CD4-positive, alpha-beta T cell (primary cell): ENCODE measurements around the gene LRCH3. TPM values are rescaled to one million over a fixed set of nuclear protein-coding genes. Genes with fewer than 3 reads are reported as not detected.

ENCODE experiments used
- ATAC-seq: fragments of 200-7000 bp; cut with Tn5 transposase; one replicate; pipeline ENCODE4 v1.10.0; 2022; ENCODE audit warnings: mild to moderate bottlenecking; ENCODE audit not compliant: poor library complexity
- CTCF ChIA-PET: fragments of 350-600 bp; sonication (Branson Sonifier 250); formaldehyde crosslinking; loops from one replicate; lab custom pipeline; 2021; ENCODE audit warnings: antibody characterized with exemption, inconsistent platforms; lab: Charles Lee
- POLR2A ChIA-PET: fragments of 350-600 bp; sonication (Branson Sonifier 250); formaldehyde crosslinking; loops from one replicate; lab custom pipeline; 2021; ENCODE audit warnings: antibody characterized with exemption, inconsistent platforms; lab: Charles Lee
- DNase-seq, 14 experiments: peaks; one replicate each; pipeline ENCODE4 v3.0.0-alpha.2; 2013 to 2020; ENCODE audit warnings: mixed read lengths in 2 of 14
- H3K27ac ChIP-seq, 2 donors: one replicate each; pipeline versions ENCODE4 v1.5.1 to v1.7.0; 2013; ENCODE audit warnings: low read length in 2 of 2, low read depth in 1 of 2, mild to moderate bottlenecking in 1 of 2
- H3K27me3 ChIP-seq, 2 experiments: 1 replicate in 1 of 2; 2 replicates in 1 of 2; pipeline versions ENCODE4 v1.6.1 to v1.7.0; 2013; ENCODE audit warnings: low read length in 2 of 2, control low read depth in 1 of 2, mild to moderate bottlenecking in 1 of 2, moderate library complexity in 1 of 2; ENCODE audit not compliant: insufficient read depth in 2 of 2, control insufficient read depth in 1 of 2
- H3K36me3 ChIP-seq: one replicate; pipeline ENCODE4 v1.6.1; 2013; ENCODE audit warnings: low read length, control low read depth; ENCODE audit not compliant: insufficient read depth
- H3K4me1 ChIP-seq: one replicate; pipeline ENCODE4 v1.6.1; 2013; ENCODE audit warnings: low read length, control low read depth; ENCODE audit not compliant: insufficient read depth
- H3K4me3 ChIP-seq: one replicate; pipeline ENCODE4 v1.5.1; 2013; ENCODE audit warnings: mild to moderate bottlenecking, low read length, moderate library complexity
- H3K9me3 ChIP-seq, 2 experiments: 1 replicate in 1 of 2; 2 replicates in 1 of 2; pipeline versions ENCODE4 v1.6.1 to v1.7.0; 2013; ENCODE audit warnings: low read length in 2 of 2, mild to moderate bottlenecking in 2 of 2, control low read depth in 1 of 2, moderate library complexity in 1 of 2; ENCODE audit not compliant: control insufficient read depth in 1 of 2, insufficient read depth in 1 of 2
- H3K27ac Mint-ChIP-seq: one replicate; pipeline ENCODE4 v1.8.0; 2020; ENCODE audit warnings: mixed read lengths
- H3K27me3 Mint-ChIP-seq: one replicate; pipeline ENCODE4 v1.8.0; 2021; ENCODE audit warnings: mixed read lengths
- H3K36me3 Mint-ChIP-seq: one replicate; pipeline ENCODE4 v1.8.0; 2021; ENCODE audit warnings: low read depth, mixed read lengths
- H3K4me1 Mint-ChIP-seq: one replicate; pipeline ENCODE4 v1.8.0; 2021; ENCODE audit warnings: low read depth, mixed read lengths
- H3K4me3 Mint-ChIP-seq: one replicate; pipeline ENCODE4 v1.8.0; 2020; ENCODE audit warnings: mild to moderate bottlenecking, mixed read lengths
- H3K9me3 Mint-ChIP-seq: one replicate; pipeline ENCODE4 v1.8.0; 2020; ENCODE audit warnings: mixed read lengths
- intact Hi-C, 2 experiments: fragments of 100-400 bp; cut with DNase I in 1 of 2; cut with micrococcal nuclease in 1 of 2; formaldehyde crosslinking; loops; one replicate each; pipeline versions ENCODE4 v1.15.1 to v1.9.0; 2023 to 2025; cut with DNase I, micrococcal nuclease
- total RNA-seq, 174 experiments: library from RNA in 2 of 174; stranded (reverse) in 2 of 174; gene quantifications; one replicate each; pipeline ENCODE4 v1.2.3 and lab custom pipeline; 2021 to 2026
- TF ChIP-seq, protein P1 (sequence below): fragments of 200-600 bp; IDR thresholded peaks from one replicate; pipeline ENCODE4 v1.8.0; 2022; ENCODE audit warnings: antibody characterized with exemption, mild to moderate bottlenecking

The LRCH3 gene
- total RNA-seq, 2 experiments from 2014 or later = 31.5 to 37.6 TPM

DNA sequence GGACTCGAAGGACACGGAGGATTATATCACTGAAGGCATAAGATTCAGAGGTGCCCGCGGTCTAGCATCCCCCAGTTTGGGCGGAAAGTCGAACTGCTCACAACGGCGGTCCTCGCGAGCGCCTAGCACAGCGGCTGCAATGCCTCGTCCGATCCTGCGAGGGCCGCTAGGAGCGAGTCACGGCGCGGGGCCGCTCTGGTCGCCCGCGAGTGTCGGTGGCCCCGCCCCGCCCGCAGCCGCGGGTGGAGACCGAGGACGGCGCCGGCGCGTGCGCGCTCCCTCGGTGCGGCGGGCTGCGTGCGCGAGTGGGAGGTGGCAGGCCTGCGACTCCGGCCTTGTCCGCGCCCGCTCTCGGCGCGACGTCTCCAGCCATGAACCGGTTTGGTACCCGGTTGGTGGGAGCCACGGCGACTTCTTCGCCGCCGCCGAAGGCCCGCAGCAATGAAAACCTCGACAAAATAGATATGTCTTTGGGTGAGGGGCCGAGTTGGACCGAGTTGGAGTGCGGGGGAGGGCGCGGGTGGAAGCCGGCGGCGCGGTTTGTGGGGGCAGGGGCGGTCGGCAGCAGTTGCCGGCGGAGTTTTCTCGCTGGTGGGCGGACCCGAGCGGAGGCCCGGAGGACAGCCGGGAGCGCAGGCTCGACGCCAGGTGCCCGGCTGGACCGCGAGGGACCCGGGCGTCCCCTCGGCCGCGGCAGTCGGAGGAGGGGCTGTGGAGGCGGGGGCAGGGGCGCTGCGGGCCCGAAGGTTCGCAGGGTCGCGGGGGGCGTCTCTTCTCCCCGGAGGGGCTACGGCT lies 41.3 kb upstream of the LRCH3 start, which contains the start of gene FYTTD1:
TSS of gene FYTTD1 (plus strand) at position 283 of the 795 bp plus-strand sequence. CDS start at position 372, 89 bp downstream.
- intact Hi-C loops = loop anchor here (1.0 to 5.0 kb wide), 7 partner anchors 12 to 192 kb away; partner anchors contain the start of genes BDH1 (in 1 of the 2), LRCH3 (in 1 of the 2) and RUBCN (in 1 of the 2)
- Mint-ChIP-seq H3K4me1 (peaks cover 51% of the 10 kb centered on the region), H3K27ac (peak within 1 kb of the TSS; percentile 96)

DNA sequence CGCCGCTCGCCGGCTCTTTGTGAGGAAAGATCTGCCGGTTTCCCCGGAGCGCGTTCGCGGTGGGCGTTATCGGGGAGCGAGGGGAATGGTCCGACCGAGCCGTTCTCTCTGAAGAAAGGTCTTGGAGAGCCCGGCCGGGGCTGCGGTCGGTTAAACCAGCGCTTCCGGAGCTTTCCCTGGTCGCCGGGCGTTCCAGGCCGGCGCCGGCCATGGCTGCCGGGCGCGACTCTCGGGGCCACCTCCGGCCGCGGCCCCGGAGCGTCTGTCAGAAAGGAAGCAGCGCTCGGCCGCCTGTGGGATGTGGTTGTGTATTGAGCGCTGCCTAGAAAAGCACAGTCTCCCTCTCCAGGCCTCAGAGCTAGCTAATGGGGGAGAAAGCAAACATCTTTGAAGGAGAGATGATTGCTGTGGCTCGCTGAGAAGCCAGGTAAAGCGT lies 40.6 kb upstream of the LRCH3 start:
- intact Hi-C loops = loop anchor here (1.0 to 5.0 kb wide), 5 partner anchors 14 to 193 kb away; partner anchors contain the start of genes BDH1 (in 1 of the 2), LRCH3 (in 1 of the 2) and RUBCN (in 1 of the 2)
- peaks cover 20% of the 10 kb centered on the region for H3K4me1 ChIP-seq
- Mint-ChIP-seq H3K27me3 (no peaks in the 10 kb centered on the region), H3K9me3 (no peaks in the 10 kb centered on the region), H3K4me1 (peaks cover 56% of the 10 kb centered on the region), H3K27ac (peak overlapping the region; percentile 96), H3K36me3 (peaks cover 18% of the 10 kb centered on the region), H3K4me3 (peak overlapping the region; percentile 94)
- DNase-seq (peak; percentile 34 to 85 (median 52)), ATAC-seq (peak; percentile 33)
- H3K27me3 ChIP-seq = no peaks in the 10 kb centered on the region
- H3K4me3 ChIP-seq = peak overlapping the region; percentile 85
- H3K36me3 ChIP-seq = no peaks in the 10 kb centered on the region
- peak overlapping the region; percentile 82 for H3K27ac ChIP-seq
- ChIA-PET CTCF (interaction anchor here (1.3 kb wide), 1 partner anchor 37 kb away, joined by 3 read pairs; no protein-coding TSS in a partner anchor), POLR2A (interaction anchor here (0.9 to 2.4 kb wide), 4 partner anchors 11 to 40 kb away, joined by 3 to 28 read pairs (median 12); partner anchors contain the start of genes LRCH3 and RUBCN)
- no peaks in the 10 kb centered on the region for H3K9me3 ChIP-seq
- TF ChIP-seq, protein P1, sequence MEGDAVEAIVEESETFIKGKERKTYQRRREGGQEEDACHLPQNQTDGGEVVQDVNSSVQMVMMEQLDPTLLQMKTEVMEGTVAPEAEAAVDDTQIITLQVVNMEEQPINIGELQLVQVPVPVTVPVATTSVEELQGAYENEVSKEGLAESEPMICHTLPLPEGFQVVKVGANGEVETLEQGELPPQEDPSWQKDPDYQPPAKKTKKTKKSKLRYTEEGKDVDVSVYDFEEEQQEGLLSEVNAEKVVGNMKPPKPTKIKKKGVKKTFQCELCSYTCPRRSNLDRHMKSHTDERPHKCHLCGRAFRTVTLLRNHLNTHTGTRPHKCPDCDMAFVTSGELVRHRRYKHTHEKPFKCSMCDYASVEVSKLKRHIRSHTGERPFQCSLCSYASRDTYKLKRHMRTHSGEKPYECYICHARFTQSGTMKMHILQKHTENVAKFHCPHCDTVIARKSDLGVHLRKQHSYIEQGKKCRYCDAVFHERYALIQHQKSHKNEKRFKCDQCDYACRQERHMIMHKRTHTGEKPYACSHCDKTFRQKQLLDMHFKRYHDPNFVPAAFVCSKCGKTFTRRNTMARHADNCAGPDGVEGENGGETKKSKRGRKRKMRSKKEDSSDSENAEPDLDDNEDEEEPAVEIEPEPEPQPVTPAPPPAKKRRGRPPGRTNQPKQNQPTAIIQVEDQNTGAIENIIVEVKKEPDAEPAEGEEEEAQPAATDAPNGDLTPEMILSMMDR = peak; percentile 36

More for the DNA sequence above, 41.3 kb upstream of the LRCH3 start, which contains the start of gene FYTTD1:
- Histone ChIP-seq H3K4me1 (peaks cover 20% of the 10 kb centered on the region), H3K36me3 (no peaks in the 10 kb centered on the region), H3K27ac (peak within 1 kb of the TSS; percentile 82), H3K9me3 (no peaks in the 10 kb centered on the region), H3K4me3 (peak within 1 kb of the TSS; percentile 85), H3K27me3 (no peaks in the 10 kb centered on the region)
- ATAC-seq (peak; percentile 70), DNase-seq (peak; percentile 74 to 96 (median 88))
- H3K4me3 Mint-ChIP-seq = peak within 1 kb of the TSS; percentile 97
- no peaks in the 10 kb centered on the region for H3K27me3 Mint-ChIP-seq
- H3K9me3 Mint-ChIP-seq = no peaks in the 10 kb centered on the region
- ChIA-PET CTCF (interaction anchor here (0.7 to 1.6 kb wide), 8 partner anchors 14 to 156 kb away, joined by 3 to 9 read pairs (median 3); no protein-coding TSS in a partner anchor), POLR2A (interaction anchor here (0.6 to 2.4 kb wide), 12 partner anchors 12 to 194 kb away, joined by 3 to 36 read pairs (median 4); partner anchors contain the start of genes BDH1, LRCH3 and RUBCN)
- TF ChIP-seq, protein P1 = peak; percentile 30
- H3K36me3 Mint-ChIP-seq = peaks cover 15% of the 10 kb centered on the region
